ENCODE data around the gene KLF16. TPM values are rescaled to one million over a fixed set of nuclear protein-coding genes. Genes with fewer than 3 reads are reported as not detected.

KLF16 gene
- total and polyA plus RNA-seq, 2 experiments from 2014 or later = 6.4 to 16.0 TPM

GRCh38 chr19:1861599-1862031 is 1.8 kb downstream of the KLF16 start:
- Histone ChIP-seq H3K36me3 (replicated peaks; ENCODE audit: insufficient read depth, low read depth) (no peaks in the 10 kb centered on the region), H3K27ac (peak overlapping the region; percentile 67), H3K4me2 (peak overlapping the region; percentile 98), H3K4me3 (peak overlapping the region; percentile 90), H3K9me2 (replicated peaks; ENCODE audit: insufficient read depth) (no peaks in the 10 kb centered on the region), H4K20me1 (ENCODE audit: insufficient read depth, poor library complexity, severe bottlenecking) (peaks cover 42% of the 10 kb centered on the region), H2AFZ (no peak overlapping the region), H3K79me2 (peaks cover 55% of the 10 kb centered on the region), H3K4me1 (ENCODE audit: insufficient read depth) (peaks cover 59% of the 10 kb centered on the region), H3K27me3 (no peaks in the 10 kb centered on the region), H3K9me3 (ENCODE audit: low read depth) (no peaks in the 10 kb centered on the region)
- WGBS (ENCODE audit: low lambda C conversion rate, missing lambda C conversion rate) = 16% methylated on average over 23 of the region's 23 CpGs
- no peak for TF ChIP-seq CTCF (IDR thresholded peaks at IDR 0.05; ENCODE audit: poor library complexity)
- no peak for TF ChIP-seq EZH2 (IDR thresholded peaks at IDR 0.05; ENCODE audit: borderline replicate concordance)
- no peak for TF ChIP-seq EZH2phosphoT487 (IDR thresholded peaks at IDR 0.05; ENCODE audit: low read depth, severe bottlenecking, unreplicated experiment)
- no peak for DNase-seq (ENCODE audit: low spot score)

- H3K4me1 ChIP-seq (ENCODE audit: insufficient read depth) = peaks cover 65% of the 10 kb centered on the region
- no peak overlapping the region for H3K27ac ChIP-seq
- H3K79me2 ChIP-seq = peaks cover 61% of the 10 kb centered on the region
- no peak for DNase-seq (ENCODE audit: low spot score)
- TF ChIP-seq EZH2 (IDR thresholded peaks at IDR 0.05; ENCODE audit: borderline replicate concordance) = no peak
- no peak for TF ChIP-seq CTCF (IDR thresholded peaks at IDR 0.05; ENCODE audit: poor library complexity)
- no peak for TF ChIP-seq EZH2phosphoT487 (IDR thresholded peaks at IDR 0.05; ENCODE audit: low read depth, severe bottlenecking, unreplicated experiment)
- H3K27me3 ChIP-seq = no peaks in the 10 kb centered on the region
- H3K9me2 ChIP-seq (replicated peaks; ENCODE audit: insufficient read depth) = no peaks in the 10 kb centered on the region
- no peaks in the 10 kb centered on the region for H3K9me3 ChIP-seq (ENCODE audit: low read depth)
- peak overlapping the region; percentile 98 for H3K4me2 ChIP-seq
- WGBS (ENCODE audit: low lambda C conversion rate, missing lambda C conversion rate) = 46% methylated on average over 22 of the region's 28 CpGs
- H3K36me3 ChIP-seq (replicated peaks; ENCODE audit: insufficient read depth, low read depth) = no peaks in the 10 kb centered on the region
- peaks cover 42% of the 10 kb centered on the region for H4K20me1 ChIP-seq (ENCODE audit: insufficient read depth, poor library complexity, severe bottlenecking)
- H2AFZ ChIP-seq = no peak overlapping the region
- H3K4me3 ChIP-seq = peak overlapping the region; percentile 90
Measured at GRCh38 chr19:1860821-1861598, 2.4 kb downstream of the KLF16 start.

- peak; percentile 94 for DNase-seq (ENCODE audit: low spot score)
- Histone ChIP-seq H2AFZ (no peak overlapping the region), H3K9me3 (ENCODE audit: low read depth) (no peaks in the 10 kb centered on the region), H3K36me3 (replicated peaks; ENCODE audit: insufficient read depth, low read depth) (no peaks in the 10 kb centered on the region), H3K4me3 (no peak overlapping the region), H3K27me3 (no peaks in the 10 kb centered on the region), H3K4me2 (peak overlapping the region; percentile 98), H3K9me2 (replicated peaks; ENCODE audit: insufficient read depth) (no peaks in the 10 kb centered on the region), H4K20me1 (ENCODE audit: insufficient read depth, poor library complexity, severe bottlenecking) (peaks cover 42% of the 10 kb centered on the region), H3K4me1 (ENCODE audit: insufficient read depth) (peaks cover 72% of the 10 kb centered on the region), H3K79me2 (peaks cover 66% of the 10 kb centered on the region), H3K27ac (no peak overlapping the region)
- 28% methylated on average over 23 of the region's 32 CpGs for whole genome bisulfite sequencing (ENCODE audit: low lambda C conversion rate, missing lambda C conversion rate)
- TF ChIP-seq EZH2 (IDR thresholded peaks at IDR 0.05; ENCODE audit: borderline replicate concordance) (no peak), EZH2phosphoT487 (IDR thresholded peaks at IDR 0.05; ENCODE audit: low read depth, severe bottlenecking, unreplicated experiment) (no peak), CTCF (IDR thresholded peaks at IDR 0.05; ENCODE audit: poor library complexity) (no peak)
Measured at GRCh38 chr19:1860042-1860775, 3.2 kb downstream of the KLF16 start.

Measured in hepatocyte (in vitro differentiated cells).